ENCODE results near the gene RREB1.

RREB1 gene

DNA sequence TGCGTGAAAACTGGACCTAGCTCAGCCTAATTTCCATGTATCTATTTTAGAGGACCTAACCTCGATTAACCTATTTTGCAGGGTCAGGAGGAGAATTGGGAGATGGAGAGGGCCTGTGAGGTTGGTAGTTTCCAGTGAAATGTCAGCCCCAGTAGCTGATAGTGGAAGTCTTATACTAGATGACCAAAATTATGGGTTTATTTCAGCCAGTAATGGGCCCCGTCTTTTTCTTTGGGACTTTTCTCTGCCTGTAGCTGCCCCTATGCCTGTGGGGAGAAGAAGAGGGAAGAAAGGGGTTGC is 37.8 kb downstream of the RREB1 start:
- Histone ChIP-seq H3K9me3 (ENCODE audit: control insufficient read depth, insufficient read depth, low read length) (no peaks in the 10 kb centered on the region), H3K4me1 (ENCODE audit: control insufficient read depth, insufficient read depth, low read length) (peaks cover 9% of the 10 kb centered on the region; the same call in 1 of the 2 replicates), H3K36me3 (ENCODE audit: control insufficient read depth, insufficient read depth, low read length) (no peaks in the 10 kb centered on the region), H3K4me3 (ENCODE audit: low read length) (no peak overlapping the region), H3K27me3 (ENCODE audit: control insufficient read depth, insufficient read depth, low read length) (no peaks in the 10 kb centered on the region), H3K27ac (ENCODE audit: low read length) (no peak overlapping the region)
- no CpG with 5 or more reads among the region's 3 CpGs for WGBS (ENCODE audit: insufficient coverage, insufficient read length)
- DNase-seq (ENCODE audit: low read depth, low spot score) = no peak

- no peak overlapping the region for H3K27ac ChIP-seq (ENCODE audit: low read length)
- no peak for DNase-seq (ENCODE audit: low read depth, low spot score)
- peaks cover 9% of the 10 kb centered on the region; the same call in 1 of the 2 replicates for H3K4me1 ChIP-seq (ENCODE audit: control insufficient read depth, insufficient read depth, low read length)
- H3K36me3 ChIP-seq (ENCODE audit: control insufficient read depth, insufficient read depth, low read length) = no peaks in the 10 kb centered on the region
- no peaks in the 10 kb centered on the region for H3K9me3 ChIP-seq (ENCODE audit: control insufficient read depth, insufficient read depth, low read length)
- H3K4me3 ChIP-seq (ENCODE audit: low read length) = no peak overlapping the region
- no CpG with 5 or more reads among the region's 19 CpGs for WGBS (ENCODE audit: insufficient coverage, insufficient read length)
- H3K27me3 ChIP-seq (ENCODE audit: control insufficient read depth, insufficient read depth, low read length) = no peaks in the 10 kb centered on the region
Measured at GRCh38 chr6:7145885-7146828, 38.4 kb downstream of the RREB1 start.

DNA sequence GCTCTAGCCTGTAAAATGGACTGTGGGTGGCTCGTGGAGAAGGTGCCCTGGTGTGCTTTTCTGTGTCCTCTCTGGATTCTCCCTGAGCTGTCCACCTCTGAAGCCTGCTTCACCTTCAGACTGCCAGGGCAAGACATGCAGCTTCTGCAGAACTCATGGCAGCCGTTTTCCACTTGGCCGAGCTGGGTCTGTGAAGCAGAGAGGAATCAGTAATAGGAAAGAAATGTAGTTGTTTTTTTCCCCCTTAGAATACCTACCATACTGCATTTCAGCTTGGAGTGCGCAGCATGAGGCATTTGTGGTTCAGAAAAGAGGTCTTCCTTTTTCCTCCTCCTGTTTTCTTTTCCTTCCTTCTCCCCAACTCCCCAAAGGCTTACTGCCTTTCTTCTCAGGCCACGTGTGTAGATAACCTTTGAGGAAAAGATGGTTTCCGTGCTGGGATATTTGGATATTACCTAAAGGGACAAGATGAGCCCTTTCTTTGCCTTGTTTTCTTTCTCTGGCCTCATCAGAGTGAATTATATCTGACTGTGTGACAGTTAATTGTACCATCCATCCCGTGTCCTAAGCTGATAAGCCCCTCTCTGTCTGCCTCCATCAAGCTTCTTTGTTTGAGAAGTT is 39.4 kb downstream of the RREB1 start:
- Histone ChIP-seq H3K4me1 (ENCODE audit: control insufficient read depth, insufficient read depth, low read length) (peaks cover 13% of the 10 kb centered on the region), H3K27ac (ENCODE audit: low read length) (no peak overlapping the region), H3K9me3 (ENCODE audit: control insufficient read depth, insufficient read depth, low read length) (no peaks in the 10 kb centered on the region), H3K27me3 (ENCODE audit: control insufficient read depth, insufficient read depth, low read length) (no peaks in the 10 kb centered on the region), H3K4me3 (ENCODE audit: low read length) (no peak overlapping the region), H3K36me3 (ENCODE audit: control insufficient read depth, insufficient read depth, low read length) (0 out of 2 replicates have a peak, but pooled peaks cover 2% of the 10 kb centered on the region)
- DNase-seq (ENCODE audit: low read depth, low spot score) = no peak
- no CpG with 5 or more reads among the region's 7 CpGs for WGBS (ENCODE audit: insufficient coverage, insufficient read length)

- Histone ChIP-seq H3K4me3 (ENCODE audit: low read length) (no peak overlapping the region), H3K27me3 (ENCODE audit: control insufficient read depth, insufficient read depth, low read length) (no peaks in the 10 kb centered on the region), H3K27ac (ENCODE audit: low read length) (no peak overlapping the region), H3K9me3 (ENCODE audit: control insufficient read depth, insufficient read depth, low read length) (no peaks in the 10 kb centered on the region), H3K4me1 (ENCODE audit: control insufficient read depth, insufficient read depth, low read length) (peaks cover 12% of the 10 kb centered on the region), H3K36me3 (ENCODE audit: control insufficient read depth, insufficient read depth, low read length) (0 out of 2 replicates have a peak, but pooled peaks cover 2% of the 10 kb centered on the region)
- no peak for DNase-seq (ENCODE audit: low read depth, low spot score)
- WGBS (ENCODE audit: insufficient coverage, insufficient read length) = no CpG with 5 or more reads among the region's 5 CpGs
Measured at GRCh38 chr6:7148100-7148822, 40.5 kb downstream of the RREB1 start.

- no CpG with 5 or more reads among the region's 14 CpGs for WGBS (ENCODE audit: insufficient coverage, insufficient read length)
- Histone ChIP-seq H3K4me1 (ENCODE audit: control insufficient read depth, insufficient read depth, low read length) (peaks cover 12% of the 10 kb centered on the region), H3K27ac (ENCODE audit: low read length) (no peak overlapping the region), H3K36me3 (ENCODE audit: control insufficient read depth, insufficient read depth, low read length) (0 out of 2 replicates have a peak, but pooled peaks cover 2% of the 10 kb centered on the region), H3K4me3 (ENCODE audit: low read length) (no peak overlapping the region), H3K9me3 (ENCODE audit: control insufficient read depth, insufficient read depth, low read length) (no peaks in the 10 kb centered on the region), H3K27me3 (ENCODE audit: control insufficient read depth, insufficient read depth, low read length) (no peaks in the 10 kb centered on the region)
- DNase-seq (ENCODE audit: low read depth, low spot score) = no peak
Measured at GRCh38 chr6:7150381-7151064, 42.8 kb downstream of the RREB1 start.

DNA sequence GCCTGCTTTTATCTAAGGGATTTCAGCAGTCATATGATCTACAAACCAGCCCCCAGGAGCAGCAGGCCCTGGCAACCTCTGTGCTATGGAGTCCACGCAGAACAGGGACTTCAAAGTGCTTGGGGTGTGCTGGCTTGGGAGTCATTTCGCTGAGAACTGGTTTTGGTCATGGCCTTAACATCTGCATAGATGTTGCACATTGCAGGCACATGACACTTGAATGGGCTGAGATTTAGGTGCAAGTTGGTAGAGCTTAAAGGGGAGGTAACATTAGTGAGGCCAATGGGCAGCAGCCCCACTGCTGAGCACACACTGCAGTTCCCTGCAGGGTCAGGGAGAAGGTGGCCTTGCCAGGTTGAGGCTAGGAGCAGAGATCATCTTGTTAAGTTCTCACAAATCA is 43.6 kb downstream of the RREB1 start:
- no peak overlapping the region for H3K4me3 ChIP-seq (ENCODE audit: low read length)
- DNase-seq (ENCODE audit: low read depth, low spot score) = no peak
- H3K27ac ChIP-seq (ENCODE audit: low read length) = no peak overlapping the region
- no CpG with 5 or more reads among the region's 2 CpGs for WGBS (ENCODE audit: insufficient coverage, insufficient read length)
- no peaks in the 10 kb centered on the region for H3K9me3 ChIP-seq (ENCODE audit: control insufficient read depth, insufficient read depth, low read length)
- H3K4me1 ChIP-seq (ENCODE audit: control insufficient read depth, insufficient read depth, low read length) = peaks cover 10% of the 10 kb centered on the region
- 0 out of 2 replicates have a peak, but pooled peaks cover 2% of the 10 kb centered on the region for H3K36me3 ChIP-seq (ENCODE audit: control insufficient read depth, insufficient read depth, low read length)
- no peaks in the 10 kb centered on the region for H3K27me3 ChIP-seq (ENCODE audit: control insufficient read depth, insufficient read depth, low read length)

DNA sequence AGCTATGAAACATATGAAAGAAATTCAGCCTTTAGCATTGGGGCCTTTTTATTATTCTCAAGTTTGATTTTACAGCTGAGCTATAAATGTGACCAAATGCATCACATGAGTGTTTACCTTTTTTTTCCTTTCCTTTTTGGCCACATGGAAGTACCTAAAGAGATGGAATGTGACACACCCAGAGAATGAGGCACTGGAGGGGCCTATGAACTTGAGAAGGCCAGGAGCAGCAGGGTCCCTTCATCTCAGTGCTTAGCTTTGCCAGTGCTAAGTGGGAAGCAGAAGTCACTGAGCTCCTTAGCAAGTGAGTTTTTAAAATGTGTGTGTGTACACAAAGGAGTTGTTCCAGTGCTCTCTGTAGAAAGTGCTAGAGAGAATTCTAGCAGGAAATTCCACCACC is 44.7 kb downstream of the RREB1 start:
- H3K4me3 ChIP-seq (ENCODE audit: low read length) = no peak overlapping the region
- H3K27me3 ChIP-seq (ENCODE audit: control insufficient read depth, insufficient read depth, low read length) = no peaks in the 10 kb centered on the region
- DNase-seq (ENCODE audit: low read depth, low spot score) = no peak
- H3K36me3 ChIP-seq (ENCODE audit: control insufficient read depth, insufficient read depth, low read length) = 0 out of 2 replicates have a peak, but pooled peaks cover 2% of the 10 kb centered on the region
- H3K27ac ChIP-seq (ENCODE audit: low read length) = no peak overlapping the region
- H3K4me1 ChIP-seq (ENCODE audit: control insufficient read depth, insufficient read depth, low read length) = peaks cover 6% of the 10 kb centered on the region
- no peaks in the 10 kb centered on the region for H3K9me3 ChIP-seq (ENCODE audit: control insufficient read depth, insufficient read depth, low read length)

- Histone ChIP-seq H3K4me1 (ENCODE audit: control insufficient read depth, insufficient read depth, low read length) (peaks cover 8% of the 10 kb centered on the region), H3K27ac (ENCODE audit: low read length) (no peak overlapping the region), H3K9me3 (ENCODE audit: control insufficient read depth, insufficient read depth, low read length) (no peaks in the 10 kb centered on the region), H3K27me3 (ENCODE audit: control insufficient read depth, insufficient read depth, low read length) (no peaks in the 10 kb centered on the region), H3K36me3 (ENCODE audit: control insufficient read depth, insufficient read depth, low read length) (0 out of 2 replicates have a peak, but pooled peaks cover 2% of the 10 kb centered on the region), H3K4me3 (ENCODE audit: low read length) (no peak overlapping the region)
- DNase-seq (ENCODE audit: low read depth, low spot score) = no peak
- WGBS (ENCODE audit: insufficient coverage, insufficient read length) = no CpG with 5 or more reads among the region's 2 CpGs
Measured at GRCh38 chr6:7153789-7154188, 46.0 kb downstream of the RREB1 start.

DNA sequence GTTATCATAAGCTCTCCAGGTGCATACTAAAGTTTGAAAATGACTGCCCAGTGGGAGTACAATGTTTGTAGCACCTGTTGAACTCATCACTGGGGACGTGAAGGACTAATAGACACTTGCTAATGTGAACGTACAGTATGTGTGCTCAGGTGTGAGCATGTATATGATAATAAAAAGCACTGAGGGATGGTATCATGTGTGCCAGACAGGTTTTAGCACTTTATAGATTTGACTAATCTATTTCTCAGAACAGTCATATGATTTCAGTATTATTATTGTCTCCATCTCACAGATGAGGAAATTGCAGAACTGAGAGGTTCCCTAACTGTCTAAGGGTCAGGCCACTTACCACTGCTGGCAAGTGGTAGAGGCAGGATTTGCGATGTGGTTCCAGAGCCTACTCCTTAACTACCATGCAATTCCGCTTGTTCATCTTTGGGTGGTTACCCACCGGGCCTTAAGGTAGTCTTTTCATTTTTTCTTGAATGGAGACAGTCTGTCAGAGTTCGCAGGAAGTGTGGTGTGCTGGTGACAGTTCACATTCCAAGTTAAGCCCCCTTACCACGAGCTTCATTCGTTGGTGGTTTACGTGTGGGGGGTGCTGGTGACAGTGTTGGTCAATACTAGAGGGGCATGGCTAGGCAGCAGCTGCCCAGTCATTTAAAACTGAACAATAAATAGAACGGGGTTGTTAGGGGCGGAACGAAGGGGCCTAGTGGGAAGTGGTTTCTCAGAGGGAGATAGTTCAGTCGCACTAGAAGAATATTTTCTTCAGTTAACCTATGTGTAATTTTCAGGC is 46.8 kb downstream of the RREB1 start:
- Histone ChIP-seq H3K36me3 (ENCODE audit: control insufficient read depth, insufficient read depth, low read length) (0 out of 2 replicates have a peak, but pooled peaks cover 2% of the 10 kb centered on the region), H3K9me3 (ENCODE audit: control insufficient read depth, insufficient read depth, low read length) (no peaks in the 10 kb centered on the region), H3K27me3 (ENCODE audit: control insufficient read depth, insufficient read depth, low read length) (no peaks in the 10 kb centered on the region), H3K4me3 (ENCODE audit: low read length) (no peak overlapping the region), H3K4me1 (ENCODE audit: control insufficient read depth, insufficient read depth, low read length) (peaks cover 8% of the 10 kb centered on the region), H3K27ac (ENCODE audit: low read length) (no peak overlapping the region)
- DNase-seq (ENCODE audit: low read depth, low spot score) = no peak
- no CpG with 5 or more reads among the region's 13 CpGs for WGBS (ENCODE audit: insufficient coverage, insufficient read length)
